Natural killer cell (primary cell): Measurements from ENCODE around the gene DPH2. TPM values are rescaled to one million over a fixed set of nuclear protein-coding genes. Genes with fewer than 3 reads are reported as not detected.

Experiments used
- ATAC-seq, 3 donors: fragments of 150-1000 bp in 2 of 3; fragments of 200-7000 bp in 1 of 3; cut with Tn5 transposase; 1 replicate in 1 of 3; 2 replicates in 2 of 3; pipeline ENCODE4 v1.10.0; 2021; ENCODE audit warnings: mild to moderate bottlenecking in 2 of 3, moderate library complexity in 2 of 3
- DNase-seq, 2 donors: peaks; one replicate each; pipeline versions ENCODE4 v3.0.0 to v3.0.0-alpha.2; 2013 to 2021; ENCODE audit warnings: mixed read lengths in 1 of 2
- H3K27ac ChIP-seq: one replicate; pipeline ENCODE4 v1.5.1; 2013; ENCODE audit warnings: mild to moderate bottlenecking, low read length
- H3K27me3 ChIP-seq: one replicate; pipeline ENCODE4 v1.6.1; 2013; ENCODE audit warnings: low read length; ENCODE audit not compliant: control insufficient read depth, insufficient read depth
- H3K36me3 ChIP-seq: one replicate; pipeline ENCODE4 v1.6.1; 2013; ENCODE audit warnings: low read length; ENCODE audit not compliant: control insufficient read depth, insufficient read depth
- H3K4me1 ChIP-seq: one replicate; pipeline ENCODE4 v1.6.1; 2013; ENCODE audit warnings: low read length; ENCODE audit not compliant: control insufficient read depth, insufficient read depth
- H3K4me3 ChIP-seq: one replicate; pipeline ENCODE4 v1.5.1; 2013; ENCODE audit warnings: low read length
- H3K9me3 ChIP-seq: one replicate; pipeline ENCODE4 v1.6.1; 2013; ENCODE audit warnings: low read length; ENCODE audit not compliant: control insufficient read depth, insufficient read depth
- H3K27ac Mint-ChIP-seq, 2 donors: one replicate each; pipeline ENCODE4 v1.8.0; 2022; ENCODE audit warnings: mild to moderate bottlenecking in 2 of 2, mixed read lengths in 2 of 2, moderate library complexity in 1 of 2
- H3K27me3 Mint-ChIP-seq, 2 donors: one replicate each; pipeline ENCODE4 v1.8.0; 2022; ENCODE audit warnings: low read depth in 2 of 2, mixed read lengths in 2 of 2
- H3K36me3 Mint-ChIP-seq: one replicate; pipeline ENCODE4 v1.8.0; 2022; ENCODE audit warnings: mixed read lengths
- H3K4me1 Mint-ChIP-seq, 2 donors: one replicate each; pipeline ENCODE4 v1.8.0; 2022; ENCODE audit warnings: mixed read lengths in 2 of 2
- H3K4me3 Mint-ChIP-seq: one replicate; pipeline ENCODE4 v1.8.0; 2022; ENCODE audit warnings: mild to moderate bottlenecking, moderate library complexity, mixed read lengths
- H3K9me3 Mint-ChIP-seq, 2 donors: one replicate each; pipeline ENCODE4 v1.8.0; 2022; ENCODE audit warnings: mixed read lengths in 2 of 2
- CTCF ChIP-seq: fragments of 200-600 bp; IDR thresholded peaks from one replicate; pipeline ENCODE4 v1.8.0; 2022; ENCODE audit warnings: antibody characterized with exemption
- WGBS: methylation state at CpG from one replicate; pipeline ENCODE4 v1.1.7; 2013; ENCODE audit warnings: missing lambda C conversion rate; ENCODE audit not compliant: insufficient coverage; 5-methylcytosine and 5-hydroxymethylcytosine counted together
- intact Hi-C: fragments of 100-400 bp; cut with micrococcal nuclease; formaldehyde crosslinking; loops from one replicate; pipeline ENCODE4 v1.14.2; 2022
- total RNA-seq, 4 donors: library from RNA; stranded (reverse); fragments of 120-200 nt in 1 of 4; gene quantifications; one replicate each; pipeline versions ENCODE4 v1.2.3 to v1.2.4, GENCODE V29; 2013 to 2022

The DPH2 gene
- total RNA-seq, 3 donors from 2014 or later (not counting 1 experiment from before 2014, with no cell fraction given), result 18.2 to 27.3 (median 18.8) TPM

- no peak overlapping the region for H3K27ac Mint-ChIP-seq
- no peaks in the 10 kb centered on the region for H3K4me1 Mint-ChIP-seq
- H3K36me3 ChIP-seq, result no peaks in the 10 kb centered on the region
- H3K36me3 Mint-ChIP-seq, result no peaks in the 10 kb centered on the region
- no peaks in the 10 kb centered on the region for H3K9me3 Mint-ChIP-seq
- no peak for DNase-seq
- no peaks in the 10 kb centered on the region for H3K27me3 ChIP-seq
- no peak for TF ChIP-seq CTCF
- ATAC-seq, result no peak
- no peaks in the 10 kb centered on the region for H3K27me3 Mint-ChIP-seq
- no peaks in the 10 kb centered on the region for H3K9me3 ChIP-seq
- H3K4me1 ChIP-seq, result no peaks in the 10 kb centered on the region
- WGBS, result 88% methylated on average over 12 of the region's 14 CpGs
- H3K4me3 ChIP-seq, result no peak overlapping the region
- H3K4me3 Mint-ChIP-seq, result no peak overlapping the region
- no peak overlapping the region for H3K27ac ChIP-seq
- intact Hi-C loops, result loop anchor here (10.0 kb wide), 1 partner anchor 592 kb away; no protein-coding TSS in a partner anchor
These were observed 32.9 kb downstream of the DPH2 start for GRCh38 chr1:44002606-44003157.

GRCh38 chr1:44008259-44008658 is 38.4 kb downstream of the DPH2 start:
- DNase-seq (no peak), ATAC-seq (no peak)
- Mint-ChIP-seq H3K27me3 (no peaks in the 10 kb centered on the region), H3K4me3 (no peak overlapping the region), H3K4me1 (no peaks in the 10 kb centered on the region), H3K9me3 (no peaks in the 10 kb centered on the region), H3K36me3 (no peaks in the 10 kb centered on the region), H3K27ac (no peak overlapping the region)
- Histone ChIP-seq H3K27ac (no peak overlapping the region), H3K27me3 (no peaks in the 10 kb centered on the region), H3K4me3 (no peak overlapping the region), H3K9me3 (no peaks in the 10 kb centered on the region), H3K36me3 (no peaks in the 10 kb centered on the region), H3K4me1 (no peaks in the 10 kb centered on the region)
- intact Hi-C loops, result loop anchor here (10.0 kb wide), 1 partner anchor 587 kb away; no protein-coding TSS in a partner anchor
- TF ChIP-seq CTCF, result no peak
- 92% methylated on average over 7 of the region's 12 CpGs for WGBS

DNA sequence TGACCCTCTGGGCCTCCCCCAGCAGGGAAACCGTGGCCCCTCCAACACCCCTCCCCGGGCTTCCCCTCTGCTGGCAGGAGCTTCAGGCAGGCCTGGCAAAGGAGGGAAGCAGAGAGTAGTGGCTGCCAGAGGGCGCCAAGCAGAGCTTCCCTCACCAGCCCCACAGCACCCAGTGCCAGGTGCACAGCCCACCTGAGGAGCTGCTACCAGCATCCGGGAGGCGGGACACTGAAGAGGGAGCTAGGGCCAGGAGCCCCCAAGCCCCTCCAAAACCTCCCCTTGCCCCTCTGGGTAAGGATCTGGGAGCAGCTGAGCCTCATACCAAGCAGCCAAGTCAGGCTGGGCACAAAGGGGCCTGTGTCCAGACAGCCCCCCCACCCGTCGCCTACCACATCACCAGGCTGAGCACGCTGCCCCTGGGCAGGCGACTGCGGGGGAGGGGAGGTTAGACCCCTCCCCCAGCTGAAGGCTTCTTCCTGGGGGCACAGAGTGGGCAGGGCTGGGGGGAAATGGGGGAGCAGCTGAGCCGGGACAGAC is 41.2 kb downstream of the DPH2 start:
- H3K36me3 ChIP-seq, result no peaks in the 10 kb centered on the region
- WGBS, result 84% methylated on average over 10 of the region's 11 CpGs
- no peak overlapping the region for H3K4me3 ChIP-seq
- Mint-ChIP-seq H3K4me3 (no peak overlapping the region), H3K27ac (no peak overlapping the region), H3K27me3 (peaks cover 0 to 7% of the 10 kb centered on the region in 2 donors), H3K4me1 (no peaks in the 10 kb centered on the region), H3K9me3 (no peaks in the 10 kb centered on the region), H3K36me3 (no peaks in the 10 kb centered on the region)
- intact Hi-C loops, result no loop called here
- DNase-seq (no peak), ATAC-seq (no peak)
- no peaks in the 10 kb centered on the region for H3K4me1 ChIP-seq
- TF ChIP-seq CTCF, result no peak
- no peak overlapping the region for H3K27ac ChIP-seq
- no peaks in the 10 kb centered on the region for H3K27me3 ChIP-seq
- H3K9me3 ChIP-seq, result no peaks in the 10 kb centered on the region

GRCh38 chr1:44012404-44012803 is 42.6 kb downstream of the DPH2 start:
- Mint-ChIP-seq H3K4me3 (no peak overlapping the region), H3K36me3 (no peaks in the 10 kb centered on the region), H3K4me1 (no peaks in the 10 kb centered on the region), H3K27ac (no peak overlapping the region), H3K9me3 (no peaks in the 10 kb centered on the region), H3K27me3 (peaks cover 0 to 7% of the 10 kb centered on the region in 2 donors)
- no peak for TF ChIP-seq CTCF
- Histone ChIP-seq H3K9me3 (no peaks in the 10 kb centered on the region), H3K4me3 (no peak overlapping the region), H3K36me3 (no peaks in the 10 kb centered on the region), H3K4me1 (no peaks in the 10 kb centered on the region), H3K27me3 (no peaks in the 10 kb centered on the region), H3K27ac (no peak overlapping the region)
- DNase-seq, result no peak
- intact Hi-C loops, result no loop called here
- WGBS, result 61% methylated on average over 2 of the region's 2 CpGs
- ATAC-seq, result no peak
